HG02588 (cell line): ENCODE data around the gene LNX1.

Source experiments
- ATAC-seq: cut with Tn5 transposase; IDR thresholded peaks from one replicate; pipeline ENCODE4 v1.9.1; 2021; ENCODE audit warnings: mild to moderate bottlenecking, moderate library complexity; ENCODE audit not compliant: unreplicated experiment

The LNX1 gene

DNA sequence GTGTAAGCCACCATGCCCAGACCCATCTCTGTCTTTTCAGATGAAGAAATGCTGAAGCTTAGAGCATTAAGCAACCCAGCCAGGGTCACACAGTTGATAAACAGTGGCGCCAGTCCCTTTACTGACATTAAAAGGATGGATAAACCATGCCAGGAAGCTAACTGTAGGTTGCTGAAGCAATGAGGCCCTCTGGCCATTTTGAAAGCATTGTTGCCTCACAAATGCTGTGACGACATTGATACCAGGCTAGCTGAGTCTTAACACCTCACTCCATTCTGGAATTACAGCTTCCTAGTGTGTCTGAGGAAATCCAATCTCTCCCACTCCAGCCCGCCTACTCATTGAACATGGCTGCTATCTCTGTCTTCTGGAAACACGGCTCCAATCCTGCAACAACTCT, 89.7 kb downstream of the LNX1 start:
- ATAC-seq, result no peak

DNA sequence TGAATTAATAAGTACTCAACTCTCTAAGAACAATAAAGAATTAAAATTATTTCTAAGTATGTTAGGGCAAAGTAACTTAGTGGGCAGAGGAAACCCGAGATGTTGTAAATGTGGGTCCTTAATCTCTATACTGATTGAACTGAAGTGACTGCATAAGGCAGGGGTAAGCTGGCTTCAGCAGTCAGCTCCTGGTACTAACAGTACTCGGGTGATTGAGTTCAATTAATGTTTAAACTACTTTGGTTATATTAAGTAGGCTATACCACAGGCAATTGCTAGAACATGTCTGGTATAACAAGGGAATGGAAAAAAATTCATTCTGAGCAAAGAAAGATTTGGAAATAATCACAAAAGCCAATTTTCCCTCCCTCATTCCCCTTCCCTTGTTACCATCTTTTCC, 90.7 kb downstream of the LNX1 start:
- no peak for ATAC-seq

DNA sequence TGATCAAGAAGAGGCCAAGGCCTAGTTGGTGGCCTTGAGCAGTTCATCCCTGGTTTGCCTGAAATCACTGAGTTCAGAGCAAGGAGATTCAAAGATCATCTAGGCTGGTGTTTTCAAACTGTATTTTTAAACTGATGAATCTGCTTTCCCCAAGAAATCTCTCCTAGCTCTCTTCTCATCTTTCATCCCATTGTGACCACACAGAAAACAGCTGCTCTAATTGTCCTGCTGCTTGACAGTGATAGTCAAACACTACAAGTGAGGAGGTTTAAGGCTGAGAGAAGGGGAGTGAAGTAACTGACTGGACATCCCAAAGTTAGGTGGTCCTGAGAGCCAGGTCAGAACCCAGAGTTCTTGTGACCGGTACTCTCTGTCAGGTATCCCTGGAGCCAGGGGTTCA, 91.5 kb downstream of the LNX1 start:
- ATAC-seq, result no peak

DNA sequence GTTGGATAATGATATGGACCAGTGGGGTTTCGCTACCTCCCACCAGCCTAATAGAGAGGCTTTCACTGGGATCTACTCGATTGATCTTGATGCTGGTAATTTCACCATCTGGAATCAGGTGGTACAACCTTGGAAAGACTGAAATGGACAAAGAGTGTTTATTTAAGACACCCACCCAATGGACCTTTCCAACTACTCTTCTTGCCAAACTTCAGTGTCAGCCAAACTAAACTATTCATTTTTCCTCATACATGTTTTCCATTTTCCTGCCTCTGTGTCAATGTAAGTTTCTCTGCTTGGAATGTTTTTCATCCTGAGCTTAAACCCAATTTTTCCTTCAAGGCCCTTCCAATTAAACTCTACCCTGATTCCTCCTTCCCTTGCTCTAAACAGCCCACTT, 92.6 kb downstream of the LNX1 start:
- no peak for ATAC-seq

DNA sequence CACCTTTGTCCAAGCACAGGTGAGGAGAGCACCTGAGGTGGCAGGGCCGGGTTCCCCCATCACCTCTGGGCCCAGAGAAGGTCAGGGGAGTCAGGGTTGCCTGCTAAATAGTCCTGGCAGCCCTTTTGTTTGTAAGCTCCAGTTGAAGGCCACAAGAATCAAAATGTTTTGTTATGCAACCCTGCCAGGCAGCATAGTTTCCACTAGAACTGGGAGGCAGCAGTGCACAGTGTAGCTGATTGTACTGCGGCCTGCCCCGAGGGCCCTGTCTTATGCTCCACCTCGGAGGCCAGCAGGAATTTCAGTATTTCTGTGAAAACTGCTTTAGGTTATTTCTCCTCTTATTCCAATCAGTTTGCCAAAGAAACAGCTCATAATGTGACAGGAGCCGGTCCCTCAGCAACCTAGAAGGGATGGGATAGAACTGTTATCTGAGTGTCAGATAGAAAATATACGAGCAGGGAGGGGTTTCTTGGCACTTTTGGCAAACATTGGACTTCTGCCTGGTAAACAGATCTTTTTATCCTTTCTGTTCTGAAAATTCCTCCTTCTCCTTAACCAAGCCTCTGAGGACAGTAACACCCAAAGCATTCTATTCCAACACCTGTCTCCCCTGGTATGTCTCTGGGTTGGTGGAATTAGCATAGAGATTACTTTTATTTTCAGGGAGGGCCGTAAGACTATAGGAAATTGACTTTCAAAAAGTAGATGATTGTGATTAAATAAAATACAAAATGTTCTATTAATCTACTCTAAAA, 93.6 kb downstream of the LNX1 start:
- no peak for ATAC-seq

DNA sequence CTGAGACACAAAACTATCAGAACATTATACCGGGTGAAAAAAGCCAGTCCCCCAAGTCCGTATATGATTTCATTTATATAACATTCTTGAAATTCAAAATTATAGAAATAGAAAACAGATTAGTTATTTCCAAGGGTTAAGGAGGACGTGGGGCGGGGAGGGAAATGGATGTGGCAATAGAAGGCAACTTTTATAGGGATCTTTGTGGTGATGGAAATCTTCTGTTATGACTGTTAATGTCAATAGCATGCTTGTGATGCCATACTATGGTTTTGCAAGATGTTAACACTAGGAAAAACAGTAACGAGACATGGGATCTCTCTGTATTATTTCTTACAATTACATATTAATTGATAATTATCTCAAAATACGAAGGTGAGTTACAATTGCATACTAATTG, 96.4 kb downstream of the LNX1 start:
- ATAC-seq, result no peak

DNA sequence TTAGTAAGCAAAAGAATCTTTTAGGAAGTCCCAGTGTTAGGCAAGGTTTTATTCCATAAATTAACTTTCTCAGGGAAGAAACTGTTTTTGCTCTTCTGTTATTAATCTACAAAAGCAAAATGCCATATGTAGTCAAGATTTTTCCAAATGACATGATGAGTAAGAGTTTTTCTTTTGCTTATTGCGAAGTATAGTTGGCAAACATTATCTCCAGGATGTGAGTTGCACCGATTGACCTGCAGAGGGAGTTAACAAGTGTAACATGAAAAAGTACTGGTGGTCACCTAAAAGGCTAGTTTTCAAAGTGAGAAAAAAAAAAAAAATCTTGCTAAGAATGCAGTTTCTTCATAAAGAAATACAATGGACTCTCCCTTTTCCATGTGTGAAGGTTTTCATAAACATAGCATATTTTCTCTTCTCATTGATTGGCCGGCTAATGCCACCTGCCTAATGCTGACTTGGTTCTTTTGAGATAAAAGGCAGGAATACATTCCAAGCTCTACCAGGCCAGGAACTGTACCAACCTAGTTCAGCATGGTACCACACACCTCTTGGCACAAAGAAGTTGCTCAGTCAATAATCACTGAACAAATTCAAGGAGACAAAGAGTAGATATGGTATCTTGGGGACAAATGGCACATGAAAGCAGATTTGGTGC, 100.2 kb downstream of the LNX1 start:
- no peak for ATAC-seq

DNA sequence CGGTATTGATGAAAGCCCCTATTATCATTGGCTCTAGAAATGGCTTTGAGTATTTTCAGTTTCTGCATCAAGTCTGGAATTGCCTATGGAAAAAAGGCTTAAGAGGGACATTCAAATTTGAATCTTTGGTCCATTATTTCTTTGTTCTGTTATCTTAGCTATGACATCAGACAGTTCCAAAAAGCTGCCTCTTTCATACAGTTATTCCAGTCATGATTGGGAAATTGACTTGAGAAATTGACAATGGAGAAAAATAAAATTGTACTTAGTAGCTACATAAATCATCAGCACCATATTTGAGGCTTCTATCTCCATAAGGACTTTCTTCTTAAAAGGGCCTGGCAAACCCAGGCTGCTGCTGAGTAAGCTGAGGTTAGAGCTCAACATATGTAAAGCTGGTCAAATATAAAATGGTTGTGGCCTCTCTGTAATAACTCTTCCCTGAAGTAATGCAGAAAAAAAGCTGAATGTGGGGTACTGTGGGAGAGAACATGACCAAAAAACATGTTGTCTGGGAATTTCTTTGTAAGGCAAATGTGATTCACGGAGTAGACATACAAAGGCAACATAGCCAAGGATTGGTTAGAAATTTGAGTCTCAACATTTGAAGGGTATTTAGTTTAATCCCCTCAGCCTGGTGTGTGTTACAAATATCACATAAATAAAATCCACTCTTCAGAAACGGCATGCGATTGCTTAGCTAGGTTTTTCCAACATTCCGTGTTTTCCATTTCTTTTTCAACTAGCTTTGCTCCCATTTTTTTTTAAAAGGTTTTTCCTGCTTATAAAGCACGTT, 100.9 kb downstream of the LNX1 start:
- no peak for ATAC-seq

DNA sequence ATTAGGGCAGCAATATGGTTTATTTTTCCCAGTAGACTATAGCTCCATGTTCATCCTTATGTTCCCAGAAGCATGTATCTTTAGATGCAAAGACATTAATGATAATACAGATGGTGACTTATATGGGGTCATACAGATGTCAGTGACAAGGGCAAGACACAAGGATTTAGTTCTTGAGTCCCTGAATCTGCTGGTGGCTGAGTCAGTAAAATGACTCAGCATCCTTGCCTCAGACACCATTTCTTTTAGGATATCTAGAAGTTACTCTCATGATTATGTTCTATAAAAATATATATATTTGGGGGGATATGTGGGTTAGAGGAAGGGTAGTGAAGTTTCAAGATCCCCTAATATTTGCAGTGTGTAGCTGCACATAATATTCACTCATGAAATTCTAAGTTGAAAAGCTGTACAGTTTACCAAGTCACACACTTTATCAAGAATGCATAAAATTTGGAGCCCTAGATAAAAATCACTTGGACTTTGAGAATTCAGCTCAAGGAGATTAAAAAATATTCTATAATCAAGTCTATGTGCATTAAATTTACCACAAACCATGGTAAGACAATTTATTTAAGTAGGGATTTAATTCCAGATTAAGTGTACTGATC, 101.9 kb downstream of the LNX1 start:
- ATAC-seq, result no peak

DNA sequence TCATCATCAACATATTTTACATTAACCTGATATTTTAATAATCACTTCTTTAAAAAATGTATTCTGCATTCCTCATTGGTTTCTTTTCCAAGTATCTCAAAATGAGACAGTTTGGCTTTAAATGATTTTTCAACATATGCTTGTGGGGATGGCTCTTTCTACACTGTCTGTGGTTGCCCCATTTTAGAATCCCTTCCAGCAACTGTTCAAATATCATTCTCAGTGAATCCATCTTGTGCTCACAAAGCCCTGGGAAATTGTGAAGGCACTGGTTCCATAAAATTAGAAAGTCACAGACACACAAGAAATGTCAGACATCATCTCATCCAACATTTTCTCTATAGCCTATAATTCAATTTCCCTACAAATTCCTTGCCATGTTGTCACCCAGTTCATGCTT, 103.5 kb downstream of the LNX1 start:
- ATAC-seq, result no peak

DNA sequence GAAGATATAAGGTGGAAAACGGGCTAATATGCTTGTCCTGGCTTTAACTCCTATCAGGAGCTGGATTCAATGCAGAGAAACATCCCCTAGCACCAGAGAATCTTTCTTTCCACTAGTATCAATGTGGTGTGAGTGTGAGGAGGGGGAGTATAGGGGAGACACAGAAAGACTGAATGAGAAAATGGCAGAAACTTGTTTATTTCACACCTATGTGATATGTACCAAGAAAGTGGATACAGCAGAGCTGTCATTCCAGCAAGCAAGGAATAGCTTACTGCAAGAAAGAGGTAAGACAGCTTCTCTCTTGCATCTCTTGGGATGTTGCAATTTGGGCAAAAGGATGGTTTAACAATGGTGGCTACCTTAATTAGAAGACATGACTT, 105.6 kb downstream of the LNX1 start:
- no peak for ATAC-seq

DNA sequence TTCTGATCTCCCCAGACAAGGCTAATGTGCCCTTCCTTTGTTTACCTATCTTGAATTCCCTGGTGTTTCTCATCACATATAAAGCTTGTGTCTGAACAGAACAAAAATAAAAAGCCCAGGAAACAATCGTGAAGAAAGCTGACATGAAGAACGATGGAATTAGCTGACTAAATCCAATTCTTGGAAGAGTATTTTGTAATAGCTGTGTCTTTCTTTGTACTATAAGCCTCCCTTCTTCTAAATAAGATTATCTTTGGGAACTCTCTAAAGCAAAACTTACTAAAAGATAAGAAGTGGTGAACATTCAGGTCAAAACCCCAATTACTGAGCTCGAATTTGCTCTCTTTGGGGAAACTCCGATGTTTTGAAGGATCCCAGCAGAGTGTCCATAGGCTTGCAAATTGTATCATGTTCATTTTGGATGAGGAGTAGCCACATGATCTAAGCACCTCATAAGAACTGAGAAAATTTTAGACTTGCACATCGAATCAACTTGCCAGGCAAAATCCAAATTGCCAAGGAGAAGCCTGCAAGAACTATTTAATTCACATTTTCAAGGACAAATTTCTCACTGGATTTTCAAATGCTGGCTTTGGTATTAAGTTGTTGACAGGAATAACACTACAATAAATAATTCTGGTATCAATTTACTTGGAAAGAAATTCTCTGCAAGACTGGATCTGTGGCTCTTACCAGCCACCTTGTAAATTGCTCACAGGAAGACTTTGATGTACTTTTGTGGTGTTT, 106.2 kb downstream of the LNX1 start:
- ATAC-seq, result no peak

DNA sequence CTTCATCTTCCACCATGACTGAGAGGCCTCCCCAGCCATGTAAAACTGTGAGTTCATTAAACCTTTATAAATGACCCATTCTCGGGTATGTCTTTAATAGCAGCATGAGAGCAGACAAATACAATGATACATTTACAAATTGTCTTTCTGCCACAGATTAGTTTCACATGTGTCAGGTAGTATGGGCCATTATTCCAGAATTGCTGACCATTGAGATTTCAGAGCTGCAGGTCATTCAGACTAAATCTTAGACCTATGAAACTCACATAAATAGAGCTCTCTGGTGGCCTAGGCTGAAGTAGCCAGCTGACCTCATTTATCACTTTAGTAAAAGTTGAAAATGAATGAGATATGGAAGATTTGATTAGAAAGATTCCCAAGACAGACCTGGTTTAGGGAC, 108.0 kb downstream of the LNX1 start:
- no peak for ATAC-seq

DNA sequence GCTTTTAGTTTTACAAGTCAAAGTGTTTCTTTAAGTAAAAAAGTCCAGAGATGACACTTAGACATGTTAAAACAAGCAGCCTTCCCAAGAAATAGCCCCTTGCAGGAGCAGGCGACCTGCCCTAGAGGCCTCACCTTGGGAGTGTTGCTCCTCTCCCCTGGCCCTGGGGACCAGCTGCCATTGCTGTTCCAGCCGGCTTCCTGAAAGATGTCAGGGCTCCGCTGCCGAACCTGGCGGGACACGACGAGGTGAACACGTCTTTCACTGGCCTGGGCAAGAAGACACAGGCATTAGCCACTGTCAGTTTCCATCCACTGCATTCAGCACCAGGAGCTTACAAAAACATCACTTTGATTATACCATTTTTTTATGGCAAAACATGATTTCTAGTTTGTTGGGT, 109.7 kb downstream of the LNX1 start:
- ATAC-seq, result no peak

DNA sequence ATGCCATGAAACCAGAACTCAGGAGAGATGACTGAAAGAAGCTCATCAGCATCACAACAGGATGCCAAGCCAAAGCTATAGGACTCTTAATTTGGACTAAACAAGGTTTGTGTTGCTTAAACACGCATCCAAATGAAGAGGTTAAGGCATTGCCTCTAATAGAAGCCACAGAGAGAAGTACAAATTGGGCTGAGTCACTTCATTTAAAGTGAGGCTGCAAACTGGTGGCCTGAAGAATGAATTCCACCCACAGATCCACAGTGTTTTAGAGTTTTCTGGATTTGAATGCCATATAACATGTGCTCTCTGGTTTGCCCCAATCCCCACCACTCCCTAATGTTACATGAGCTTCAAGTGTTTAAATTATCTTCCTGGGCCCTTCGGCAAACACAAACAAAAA, 110.4 kb downstream of the LNX1 start:
- ATAC-seq, result no peak

DNA sequence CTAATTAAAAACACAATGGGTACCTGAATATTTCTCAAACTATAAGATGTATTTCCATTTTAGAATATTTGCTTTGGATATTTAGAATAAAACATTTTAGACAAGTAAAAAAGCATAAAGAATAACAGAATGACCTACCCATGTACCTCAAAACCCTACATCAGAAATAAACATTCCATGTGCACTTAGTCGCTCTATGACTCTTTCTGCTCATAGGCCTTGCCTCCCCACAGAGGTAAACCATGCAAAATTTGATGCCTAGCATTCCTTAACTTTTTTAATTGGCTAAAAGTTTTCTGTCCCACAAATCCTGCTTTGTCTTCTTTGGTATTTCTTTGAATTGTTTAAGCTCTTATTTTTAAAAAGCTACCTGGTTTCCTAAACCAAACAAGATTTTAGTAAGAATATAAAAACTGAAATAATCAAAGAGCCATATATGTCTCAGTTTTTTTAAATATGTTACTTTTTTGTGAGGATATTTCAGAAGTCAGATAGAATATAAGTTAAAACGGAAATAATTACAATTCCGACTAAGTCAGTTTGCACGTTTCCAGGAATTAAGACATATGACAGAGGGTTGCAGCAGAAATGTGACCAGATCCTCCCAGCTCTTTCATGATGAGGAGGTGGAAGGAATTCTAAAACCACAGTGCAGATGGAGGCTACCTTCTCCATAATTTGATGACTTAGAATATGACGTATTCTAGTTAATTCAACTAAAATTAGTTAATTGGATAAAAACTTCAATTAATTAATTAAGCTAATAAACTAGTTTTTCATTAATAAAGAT, 111.4 kb downstream of the LNX1 start:
- no peak for ATAC-seq

DNA sequence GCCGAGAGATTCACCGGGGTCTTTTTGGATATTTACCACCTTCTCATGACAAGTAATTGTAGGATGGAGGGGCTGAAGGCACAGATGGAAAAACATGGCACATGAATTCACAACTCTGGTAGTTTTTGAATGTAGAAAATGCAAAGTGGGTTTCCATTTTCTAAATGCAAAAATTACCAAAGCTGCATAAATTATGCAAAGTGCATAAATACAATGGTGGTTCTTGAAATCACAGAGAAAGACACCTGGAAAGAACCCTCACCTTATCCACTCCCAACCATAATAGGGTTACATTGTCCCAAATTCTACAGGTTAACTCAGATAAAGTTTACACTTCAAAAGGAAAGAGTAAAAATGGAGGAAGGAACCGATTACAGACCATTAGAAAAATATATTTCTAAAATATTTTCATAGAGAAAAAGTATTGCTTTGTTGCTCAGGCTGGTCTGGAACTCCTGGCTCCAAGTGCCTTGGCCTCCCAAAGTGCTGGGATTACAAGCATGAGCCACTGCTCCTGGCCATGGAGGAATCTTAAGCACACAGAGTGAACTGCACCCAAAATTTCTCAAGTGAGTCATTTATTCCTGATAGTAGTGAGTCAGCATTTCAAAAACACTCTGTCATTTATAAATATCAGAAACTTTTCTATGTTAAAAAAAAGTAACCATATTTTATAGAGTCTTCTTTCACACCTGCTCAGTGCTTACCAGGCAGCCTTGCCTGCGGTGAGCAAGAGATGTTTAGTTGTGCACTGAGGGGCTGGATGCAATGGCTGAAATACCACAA, 112.4 kb downstream of the LNX1 start:
- ATAC-seq, result no peak

DNA sequence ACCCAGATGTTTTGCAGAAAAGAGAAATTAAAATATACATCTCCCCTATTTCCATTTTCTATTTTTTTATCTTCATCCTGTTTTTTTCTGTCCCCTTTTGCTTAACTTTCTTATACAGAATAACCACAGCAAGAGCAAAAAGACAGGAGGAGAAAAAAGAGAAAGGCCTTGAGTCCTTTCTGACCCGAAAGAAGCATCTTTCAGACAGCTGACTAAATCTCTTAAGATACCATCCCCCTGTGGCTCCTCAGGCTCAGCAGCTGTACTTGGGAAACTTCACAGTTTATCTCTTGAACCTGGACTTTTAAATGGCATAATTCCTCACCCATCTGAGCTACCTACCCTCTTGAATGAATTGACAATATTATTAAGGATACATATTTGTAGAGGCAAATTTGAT, 113.7 kb downstream of the LNX1 start:
- ATAC-seq, result no peak

DNA sequence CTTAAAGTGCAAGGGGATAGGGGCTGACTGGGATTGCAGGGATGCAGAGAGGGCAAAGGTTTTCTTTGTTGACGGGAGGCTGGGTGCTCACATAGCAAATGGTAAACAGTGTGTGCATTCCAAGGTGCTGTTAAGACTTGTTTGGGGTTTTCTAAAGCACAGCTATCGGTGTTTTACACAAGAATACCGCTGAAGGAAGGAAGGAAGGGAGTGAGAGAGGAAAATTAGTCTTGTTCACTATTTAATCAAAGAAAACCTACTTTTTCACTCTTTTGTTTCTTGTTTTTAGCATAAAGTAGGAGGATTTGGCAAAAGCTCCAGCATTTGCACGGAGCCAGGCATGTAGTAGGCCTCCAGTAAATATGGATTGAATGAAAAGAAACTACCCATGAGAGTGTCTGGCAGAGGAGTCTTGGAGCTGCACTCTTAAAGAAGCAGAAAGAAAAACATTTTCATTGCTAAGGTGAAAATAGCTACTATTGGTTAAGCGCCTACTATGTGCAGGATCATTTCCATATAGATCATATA, 114.2 kb downstream of the LNX1 start:
- no peak for ATAC-seq
